Uterus (tissue), 4 donors: ENCODE results near the gene POLD3. TPM values are rescaled to one million over a fixed set of nuclear protein-coding genes. Genes with fewer than 3 reads are reported as not detected.

Experiments used
- DNase-seq, 2 donors: peaks; one replicate each; pipeline ENCODE4 v3.0.0-alpha.2; 2019 to 2020
- H3K27ac ChIP-seq, 2 donors: fragments of 200-600 bp; sonication (generic); 1 replicate in 1 of 2; 2 replicates in 1 of 2; pipeline ENCODE4 v1.5.1; 2016 to 2018
- H3K27me3 ChIP-seq, 2 donors: fragments of 200-600 bp; sonication (generic); one replicate each; pipeline ENCODE4 v1.5.1; 2018 to 2019; ENCODE audit warnings: control low read depth in 1 of 2
- H3K36me3 ChIP-seq, 2 donors: fragments of 200-600 bp; sonication (generic); one replicate each; pipeline ENCODE4 v1.5.1; 2019; ENCODE audit warnings: control low read depth in 1 of 2
- H3K4me1 ChIP-seq, 2 donors: fragments of 200-600 bp; sonication (generic); one replicate each; pipeline ENCODE4 v1.5.1; 2018 to 2019; ENCODE audit warnings: control low read depth in 1 of 2
- H3K4me3 ChIP-seq, 2 donors: fragments of 200-600 bp; sonication (generic); 1 replicate in 1 of 2; 2 replicates in 1 of 2; pipeline ENCODE4 v1.5.1; 2018 to 2019; ENCODE audit warnings: mild to moderate bottlenecking in 1 of 2
- H3K9me3 ChIP-seq, 2 donors: fragments of 200-600 bp; sonication (generic); one replicate each; pipeline ENCODE4 v1.5.1; 2019; ENCODE audit warnings: control low read depth in 1 of 2
- POLR2A ChIP-seq, 2 donors: fragments of 450-650 bp; IDR thresholded peaks; one replicate each; pipeline ENCODE4 v1.6.1; 2016; ENCODE audit warnings: antibody characterized with exemption in 2 of 2, mild to moderate bottlenecking in 1 of 2, moderate library complexity in 1 of 2
- intact Hi-C: fragments of 100-400 bp; cut with DNase I; formaldehyde crosslinking; loops from one replicate; pipeline ENCODE4 v1.15.1; 2023; ENCODE audit warnings: low total_unique reads
- total RNA-seq, 4 donors: library from RNA; depleted of rRNA in 3 of 4; stranded (reverse); fragments of >200 nt in 3 of 4; gene quantifications; one replicate each; pipeline versions ENCODE4 v1.1.0 to v1.2.4, GENCODE V29; 2014 to 2023
- TF ChIP-seq, protein P1 (sequence below), 4 experiments: fragments of 200-600 bp in 2 of 4; fragments of 450-650 bp in 2 of 4; sonication (generic) in 2 of 4; IDR thresholded peaks; one replicate each; pipeline ENCODE4 v1.5.1; 2016 to 2019; ENCODE audit warnings: antibody characterized with exemption in 4 of 4, mild to moderate bottlenecking in 2 of 4, moderate library complexity in 1 of 4
- donor health status: DM: yes; HTN: yes; CAD: no.

POLD3 gene
- total RNA-seq, 4 donors from 2014 or later: 10.3 to 32.1 (median 21.3) TPM

DNA sequence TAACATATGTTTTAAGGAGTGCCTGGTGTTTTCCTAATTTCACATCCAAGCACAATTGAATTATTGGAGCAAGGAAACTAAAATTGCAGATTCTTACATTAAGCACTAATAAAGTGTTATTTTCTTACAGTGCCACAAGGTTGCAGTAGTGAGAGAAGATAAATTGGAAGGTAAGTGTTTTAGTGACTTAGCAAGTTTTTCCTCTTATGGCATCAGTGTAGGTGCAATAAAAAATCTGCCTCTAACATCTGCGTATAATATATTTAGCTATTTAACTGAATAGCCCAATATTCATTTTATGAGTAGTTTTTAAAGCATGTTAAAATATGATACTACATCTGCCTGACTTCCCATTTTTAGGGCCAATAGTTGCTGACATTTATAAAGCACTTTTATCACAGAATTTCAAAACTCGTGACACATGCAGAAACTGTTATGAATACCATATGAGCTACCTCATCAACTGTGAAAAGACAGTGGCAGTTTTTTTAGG, 19.0 kb downstream of the POLD3 start:
- no peak for DNase-seq
- Histone ChIP-seq H3K9me3 (no peaks in the 10 kb centered on the region), H3K36me3 (no peaks in the 10 kb centered on the region), H3K4me3 (no peak overlapping the region), H3K27ac (peak overlapping the region; percentile 70 to 90), H3K4me1 (peaks cover 0 to 13% of the 10 kb centered on the region in 2 donors), H3K27me3 (no peaks in the 10 kb centered on the region)
- no peak for TF ChIP-seq POLR2A (IDR thresholded peaks at IDR 0.05)
- TF ChIP-seq, protein P1, sequence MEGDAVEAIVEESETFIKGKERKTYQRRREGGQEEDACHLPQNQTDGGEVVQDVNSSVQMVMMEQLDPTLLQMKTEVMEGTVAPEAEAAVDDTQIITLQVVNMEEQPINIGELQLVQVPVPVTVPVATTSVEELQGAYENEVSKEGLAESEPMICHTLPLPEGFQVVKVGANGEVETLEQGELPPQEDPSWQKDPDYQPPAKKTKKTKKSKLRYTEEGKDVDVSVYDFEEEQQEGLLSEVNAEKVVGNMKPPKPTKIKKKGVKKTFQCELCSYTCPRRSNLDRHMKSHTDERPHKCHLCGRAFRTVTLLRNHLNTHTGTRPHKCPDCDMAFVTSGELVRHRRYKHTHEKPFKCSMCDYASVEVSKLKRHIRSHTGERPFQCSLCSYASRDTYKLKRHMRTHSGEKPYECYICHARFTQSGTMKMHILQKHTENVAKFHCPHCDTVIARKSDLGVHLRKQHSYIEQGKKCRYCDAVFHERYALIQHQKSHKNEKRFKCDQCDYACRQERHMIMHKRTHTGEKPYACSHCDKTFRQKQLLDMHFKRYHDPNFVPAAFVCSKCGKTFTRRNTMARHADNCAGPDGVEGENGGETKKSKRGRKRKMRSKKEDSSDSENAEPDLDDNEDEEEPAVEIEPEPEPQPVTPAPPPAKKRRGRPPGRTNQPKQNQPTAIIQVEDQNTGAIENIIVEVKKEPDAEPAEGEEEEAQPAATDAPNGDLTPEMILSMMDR (IDR thresholded peaks at IDR 0.05): peak; percentile 44 to 63 (median 52)
- intact Hi-C loops: loop anchor here (10.0 kb wide), 1 partner anchor 103 kb away; no protein-coding TSS in a partner anchor

DNA sequence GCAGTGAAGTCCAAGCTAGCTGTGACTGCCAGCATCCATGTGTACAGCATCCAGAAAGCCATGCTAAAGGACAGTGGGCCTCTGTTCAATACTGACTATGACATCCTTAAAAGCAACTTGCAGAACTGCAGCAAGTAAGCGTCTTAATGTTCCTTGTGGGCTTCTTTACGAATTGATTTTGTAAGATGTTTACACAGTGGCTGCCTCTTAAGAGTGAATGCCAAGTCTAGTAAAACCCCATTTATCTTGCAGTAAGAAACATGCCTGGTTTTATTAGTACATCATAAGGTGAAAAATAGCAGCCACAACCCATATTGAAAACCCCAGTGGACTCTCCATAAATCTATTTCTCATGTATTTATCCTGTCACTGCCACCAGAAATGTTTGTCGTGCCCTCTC, 20.5 kb downstream of the POLD3 start:
- TF ChIP-seq, protein P1 (IDR thresholded peaks at IDR 0.05): no peak
- TF ChIP-seq POLR2A (IDR thresholded peaks at IDR 0.05): no peak
- no peaks in the 10 kb centered on the region for H3K36me3 ChIP-seq
- peak overlapping the region; percentile 70 to 90 for H3K27ac ChIP-seq
- no peaks in the 10 kb centered on the region for H3K27me3 ChIP-seq
- no peaks in the 10 kb centered on the region for H3K9me3 ChIP-seq
- H3K4me1 ChIP-seq: peaks cover 0 to 13% of the 10 kb centered on the region in 2 donors
- DNase-seq: no peak
- H3K4me3 ChIP-seq: no peak overlapping the region
- intact Hi-C loops: loop anchor here (10.0 kb wide), 1 partner anchor 102 kb away; no protein-coding TSS in a partner anchor

DNA sequence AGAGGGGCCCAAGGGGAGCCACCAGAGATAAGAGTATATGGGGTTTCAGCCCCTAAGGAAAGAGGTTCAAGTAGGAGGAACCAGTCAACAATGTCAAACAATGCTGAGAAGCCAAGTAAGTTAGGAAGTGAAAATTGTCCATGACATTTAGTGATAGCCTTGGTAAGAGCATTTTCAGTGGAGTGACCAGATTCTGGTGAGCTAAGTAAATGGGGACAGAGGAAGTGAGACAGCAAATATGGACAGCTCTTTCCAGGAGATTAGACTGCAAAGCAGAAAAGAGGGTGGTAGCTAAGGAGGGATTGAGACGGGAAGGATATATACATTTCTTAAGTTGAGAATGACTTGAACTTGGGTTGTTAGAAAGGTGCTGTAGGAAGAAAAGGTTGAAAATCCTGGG, 22.9 kb downstream of the POLD3 start:
- Histone ChIP-seq H3K27me3 (no peaks in the 10 kb centered on the region), H3K36me3 (no peaks in the 10 kb centered on the region), H3K9me3 (no peaks in the 10 kb centered on the region), H3K27ac (peak overlapping the region; percentile 37 to 40), H3K4me1 (peaks cover 0 to 13% of the 10 kb centered on the region in 2 donors), H3K4me3 (no peak overlapping the region)
- TF ChIP-seq POLR2A (IDR thresholded peaks at IDR 0.05): no peak
- TF ChIP-seq, protein P1 (IDR thresholded peaks at IDR 0.05): no peak
- no peak for DNase-seq
- intact Hi-C loops: loop anchor here (10.0 kb wide), 1 partner anchor 99 kb away; no protein-coding TSS in a partner anchor

DNA sequence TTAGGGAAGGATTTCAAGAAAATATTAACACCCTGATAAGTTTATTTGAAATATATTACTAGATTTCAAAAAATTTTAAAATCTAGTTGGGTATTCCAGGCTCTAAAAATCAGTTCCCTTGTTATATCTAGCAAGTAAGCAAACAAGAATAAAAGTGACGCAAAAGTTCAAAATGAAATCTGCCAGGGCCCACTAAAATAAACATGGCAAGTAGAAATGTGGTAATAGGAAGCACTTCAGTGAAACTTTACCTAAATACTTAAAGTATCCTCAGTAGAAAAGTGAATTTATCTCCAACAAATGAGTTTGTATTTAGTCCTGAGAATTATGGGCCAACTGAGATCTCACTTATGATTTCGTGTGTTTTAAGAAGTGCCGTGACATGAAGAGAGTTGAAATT, 23.6 kb downstream of the POLD3 start:
- intact Hi-C loops: loop anchor here (10.0 kb wide), 1 partner anchor 99 kb away; no protein-coding TSS in a partner anchor
- H3K9me3 ChIP-seq: no peaks in the 10 kb centered on the region
- H3K36me3 ChIP-seq: no peaks in the 10 kb centered on the region

DNA sequence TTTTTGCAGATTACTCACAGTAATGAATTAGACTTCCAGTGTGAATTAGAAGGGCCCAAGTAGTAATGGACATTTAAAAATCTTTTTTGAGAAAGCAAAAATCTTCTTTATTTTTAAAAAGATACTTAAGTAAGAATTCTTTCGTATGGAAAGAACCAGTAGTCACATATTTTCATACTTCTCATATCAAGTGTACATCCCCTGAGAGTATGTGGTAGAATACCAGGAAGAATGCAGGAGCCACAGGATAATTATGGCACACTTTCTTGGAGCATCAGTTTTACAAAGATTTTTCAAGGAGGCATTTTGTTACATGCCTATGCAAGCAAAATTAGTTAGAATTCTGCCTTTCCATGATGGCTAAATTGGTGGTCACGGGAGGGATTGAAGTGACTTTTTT, 28.1 kb downstream of the POLD3 start:
- Histone ChIP-seq H3K4me1 (no peaks in the 10 kb centered on the region), H3K9me3 (no peaks in the 10 kb centered on the region), H3K27ac (no peak overlapping the region), H3K27me3 (no peaks in the 10 kb centered on the region), H3K36me3 (no peaks in the 10 kb centered on the region), H3K4me3 (no peak overlapping the region)
- no peak for DNase-seq
- intact Hi-C loops: no loop called here
- no peak for TF ChIP-seq POLR2A (IDR thresholded peaks at IDR 0.05)
- TF ChIP-seq, protein P1 (IDR thresholded peaks at IDR 0.05): no peak

More for the DNA sequence above, 23.6 kb downstream of the POLD3 start:
- TF ChIP-seq, protein P1 (IDR thresholded peaks at IDR 0.05): no peak
- no peak for TF ChIP-seq POLR2A (IDR thresholded peaks at IDR 0.05)
- H3K27ac ChIP-seq: peak overlapping the region in 1 of 2 donors; percentile 44
- H3K27me3 ChIP-seq: no peaks in the 10 kb centered on the region
- DNase-seq: no peak
- peaks cover 0 to 12% of the 10 kb centered on the region in 2 donors for H3K4me1 ChIP-seq
- H3K4me3 ChIP-seq: no peak overlapping the region
